Measurements from ENCODE around the gene PIK3C2G.
"Not testable (repeated sequence)": the region's sequence is repeated elsewhere in the genome, so short reads cannot be mapped to it uniquely, and the experiment has no call there.

The PIK3C2G gene

GRCh38 chr12:18261273-18261672, at the start of gene PIK3C2G:
PIK3C2G (plus strand) TSS chr12:18261518; CDS start chr12:18282082, 20,564 bp downstream.
- DNase-seq (ENCODE audit: low read depth, low spot score), result no peak

GRCh38 chr12:18217966-18218365, 43.4 kb upstream of the PIK3C2G start:
- peak; percentile 11 for DNase-seq (ENCODE audit: low read depth, low spot score)

DNA sequence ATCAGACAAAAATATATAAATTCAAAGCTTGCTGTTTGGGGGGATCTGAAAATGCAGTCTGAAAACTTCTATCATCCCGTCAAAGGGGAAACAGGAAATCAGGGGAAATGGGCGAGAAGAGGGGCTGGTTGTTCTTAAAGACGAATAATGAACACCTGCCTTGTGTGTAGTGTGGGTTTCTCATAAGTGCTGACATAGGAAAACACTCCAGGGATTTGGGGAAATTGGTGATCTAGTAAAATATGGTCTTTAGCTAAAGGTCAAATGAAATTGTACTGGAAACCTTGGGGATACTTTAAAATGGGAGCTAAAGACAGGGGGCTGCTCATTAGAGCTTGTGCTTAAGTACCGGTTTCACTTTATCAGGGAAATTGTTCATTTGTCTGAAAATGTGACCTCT, 39.6 kb upstream of the PIK3C2G start:
- DNase-seq (ENCODE audit: low read depth, low spot score), result no peak

DNA sequence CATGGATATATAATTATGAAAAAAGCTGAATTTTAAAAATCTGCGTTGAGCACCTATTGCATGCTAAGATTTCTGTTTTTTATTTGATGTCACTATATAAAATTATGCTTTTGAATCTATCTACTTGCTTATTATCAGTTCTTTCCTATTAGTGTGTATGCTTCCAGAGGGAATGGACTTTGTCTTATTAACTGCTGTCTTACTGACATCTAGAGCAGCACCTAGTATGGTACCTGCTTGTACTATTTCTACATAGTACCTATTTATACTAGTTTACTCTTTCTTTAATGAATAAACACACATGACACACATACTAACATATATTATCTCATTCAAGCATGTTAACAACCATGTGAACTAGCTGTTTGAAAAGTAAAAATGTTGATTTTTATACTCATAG, 38.6 kb upstream of the PIK3C2G start:
- no peak for DNase-seq (ENCODE audit: low read depth, low spot score)

DNA sequence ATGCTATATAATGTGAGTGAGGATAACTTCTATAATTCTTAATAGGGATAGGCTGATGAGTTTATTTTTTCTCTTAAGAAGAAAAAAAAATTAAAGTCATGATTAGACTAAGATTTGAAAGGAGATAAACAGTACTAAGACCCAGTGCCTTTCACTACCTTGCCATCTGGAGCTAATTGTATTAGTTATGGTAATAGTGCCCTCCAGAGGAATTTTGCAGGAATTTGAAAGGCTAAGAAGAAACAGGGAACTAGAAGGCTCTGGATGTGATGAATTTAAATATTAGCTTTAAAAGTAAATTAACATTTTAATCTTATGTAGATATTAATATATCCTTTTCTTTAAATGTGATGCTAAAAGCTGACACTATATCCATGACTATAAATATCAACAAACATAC, 36.6 kb upstream of the PIK3C2G start:
- peak; percentile 58 for DNase-seq (ENCODE audit: low read depth, low spot score)

DNA sequence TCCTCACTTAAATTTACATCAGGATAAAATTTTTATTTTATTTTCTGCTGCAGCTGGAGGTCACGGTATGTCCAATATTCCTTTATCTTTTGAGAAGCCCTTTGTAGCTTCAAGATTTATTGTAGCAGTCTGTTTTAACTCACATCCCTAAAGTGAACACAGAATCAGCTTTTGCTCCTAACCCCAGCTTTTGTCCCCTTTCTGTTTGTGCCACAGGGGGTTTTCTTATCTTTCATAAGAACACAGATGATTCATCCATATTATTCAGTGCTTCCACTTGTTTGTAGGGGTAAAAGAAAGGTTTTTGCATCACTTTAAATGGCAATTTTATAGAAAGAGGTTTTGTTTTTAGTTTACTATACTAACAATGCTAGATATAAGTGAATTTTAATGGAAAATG, 21.8 kb upstream of the PIK3C2G start:
- DNase-seq (ENCODE audit: low read depth, low spot score), result no peak

- no peak for DNase-seq (ENCODE audit: low read depth, low spot score)
Observed at GRCh38 chr12:18242380-18243089, 18.8 kb upstream of the PIK3C2G start.

DNA sequence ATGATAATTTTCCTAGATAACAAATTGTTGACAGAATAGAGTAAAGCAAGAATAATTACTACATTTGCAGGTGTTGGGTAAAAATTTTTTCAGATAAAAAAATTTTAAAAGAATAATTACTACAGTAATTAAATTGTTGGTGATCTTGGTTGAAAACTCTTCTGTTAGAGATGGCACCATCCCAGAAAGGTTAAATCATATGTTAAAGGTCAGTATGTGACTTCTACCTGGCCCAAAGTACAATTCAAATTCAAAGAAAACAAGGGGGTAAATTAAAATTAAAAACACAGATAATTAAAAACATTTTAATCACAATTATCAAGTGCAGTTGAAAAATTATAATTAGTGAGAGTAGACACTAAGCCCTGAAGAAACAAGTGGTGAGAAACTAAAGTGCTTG, 18.1 kb upstream of the PIK3C2G start:
- no peak for DNase-seq (ENCODE audit: low read depth, low spot score)

- DNase-seq (ENCODE audit: low read depth, low spot score), result no peak
Observed at GRCh38 chr12:18246066-18246465, 15.3 kb upstream of the PIK3C2G start.

DNA sequence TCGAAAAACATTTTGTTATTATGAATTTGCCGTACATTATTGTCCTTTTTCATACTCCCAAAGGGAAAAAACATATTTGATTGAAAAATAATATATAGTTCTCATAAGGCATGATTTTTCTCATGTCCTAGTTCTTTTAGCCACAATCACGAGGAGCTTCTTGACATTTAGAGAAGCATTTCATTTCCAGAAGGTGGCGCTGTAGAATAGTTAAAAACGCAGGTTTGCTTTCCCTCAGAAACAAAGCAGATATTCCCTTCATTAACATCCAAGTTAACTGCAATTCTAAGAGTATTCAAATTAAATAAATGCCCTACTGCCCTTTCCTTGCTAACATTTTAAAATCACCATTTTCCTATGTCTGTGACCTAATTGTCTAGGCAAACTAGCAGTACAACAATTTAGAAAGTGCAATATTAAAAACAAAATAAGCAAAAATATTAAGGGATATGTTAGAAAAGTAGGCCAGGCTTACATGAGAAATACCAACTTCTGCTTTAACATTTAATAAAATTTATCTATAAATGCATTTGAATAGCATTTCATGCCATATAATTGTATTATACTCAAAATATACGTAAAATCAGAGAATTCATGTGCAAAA, 10.9 kb upstream of the PIK3C2G start:
- peak; percentile 83 for DNase-seq (ENCODE audit: low read depth, low spot score)

DNA sequence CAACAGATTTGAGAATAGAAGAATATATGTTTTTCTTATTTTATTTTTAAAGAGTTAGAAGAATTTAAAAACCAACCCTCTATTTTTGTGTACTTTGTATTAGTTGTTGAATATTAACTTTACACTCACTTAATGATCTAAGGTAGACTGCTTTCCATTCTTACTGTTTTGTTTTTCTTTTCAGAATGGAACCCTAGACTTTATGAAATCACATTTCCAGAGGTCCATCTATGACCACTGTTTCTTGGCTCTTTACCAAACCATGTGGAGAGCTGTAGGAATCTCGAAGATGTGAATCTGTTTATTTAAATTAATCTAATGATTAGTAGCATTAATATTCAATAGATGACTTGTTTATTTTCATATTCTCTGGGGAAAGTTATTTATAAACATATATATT, 7.2 kb upstream of the PIK3C2G start:
- DNase-seq (ENCODE audit: low read depth, low spot score), result no peak

DNA sequence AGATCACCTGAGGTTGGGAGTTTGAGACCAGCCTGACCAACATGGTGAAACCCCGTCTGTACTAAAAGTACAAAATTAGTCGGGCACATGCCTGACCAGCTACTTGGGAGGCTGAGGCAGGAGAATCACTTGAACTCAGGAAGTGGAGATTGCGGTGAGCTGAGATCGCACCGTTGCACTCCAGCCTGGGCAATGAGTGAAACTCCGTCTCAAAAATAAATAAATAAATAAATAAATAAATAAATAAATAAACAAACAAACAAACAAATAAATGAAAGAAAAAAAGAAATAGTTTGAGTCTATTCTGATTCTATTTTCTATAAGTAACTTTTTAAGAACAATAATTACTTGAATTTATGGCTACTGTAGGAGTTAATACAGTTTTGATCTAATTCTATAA, 6.3 kb upstream of the PIK3C2G start:
- DNase-seq (ENCODE audit: low read depth, low spot score), result not testable (repeated sequence)

DNA sequence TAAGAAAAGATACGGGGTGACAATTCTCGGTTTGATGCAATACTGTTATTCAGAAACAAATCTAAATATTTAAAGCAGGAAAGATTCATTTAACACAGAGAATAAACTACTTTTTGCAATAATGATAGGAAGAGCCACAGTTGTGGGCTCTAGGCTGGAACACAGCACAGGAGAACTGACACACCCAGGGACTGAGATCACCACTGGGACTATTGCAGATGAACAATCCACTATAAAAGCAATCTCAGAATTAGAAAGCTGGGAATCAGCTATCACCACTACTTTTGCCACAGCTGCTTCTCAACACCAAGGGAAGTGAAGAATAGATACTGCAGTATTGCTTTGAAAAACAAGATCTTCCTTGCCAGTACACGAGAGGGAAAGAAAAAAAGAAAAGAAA, 4.1 kb upstream of the PIK3C2G start:
- DNase-seq (ENCODE audit: low read depth, low spot score), result no peak

DNA sequence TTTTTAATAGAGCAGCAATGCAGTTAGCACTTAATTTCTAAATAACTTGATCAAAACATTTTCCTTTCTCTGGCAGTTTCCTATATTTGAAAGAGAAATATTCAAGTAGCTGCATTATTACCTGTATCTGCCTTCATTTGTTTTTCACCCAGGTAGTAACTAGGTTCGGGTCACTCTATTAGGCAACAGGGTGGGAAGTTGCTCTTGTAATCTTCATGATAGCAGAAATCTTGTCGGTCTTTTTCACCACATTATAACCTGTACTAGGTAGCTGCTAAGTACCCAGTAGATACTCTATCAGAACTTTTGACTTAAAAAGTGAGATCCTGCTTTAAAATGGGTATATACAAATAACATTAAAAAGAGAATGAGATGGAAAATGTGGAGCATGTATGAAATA, 2.4 kb upstream of the PIK3C2G start:
- DNase-seq (ENCODE audit: low read depth, low spot score), result no peak

GRCh38 chr12:18259906-18260682, 1.2 kb upstream of the PIK3C2G start:
- no peak for DNase-seq (ENCODE audit: low read depth, low spot score)

GRCh38 chr12:18261906-18262305, 588 bp downstream of the PIK3C2G start:
- no peak for DNase-seq (ENCODE audit: low read depth, low spot score)

DNA sequence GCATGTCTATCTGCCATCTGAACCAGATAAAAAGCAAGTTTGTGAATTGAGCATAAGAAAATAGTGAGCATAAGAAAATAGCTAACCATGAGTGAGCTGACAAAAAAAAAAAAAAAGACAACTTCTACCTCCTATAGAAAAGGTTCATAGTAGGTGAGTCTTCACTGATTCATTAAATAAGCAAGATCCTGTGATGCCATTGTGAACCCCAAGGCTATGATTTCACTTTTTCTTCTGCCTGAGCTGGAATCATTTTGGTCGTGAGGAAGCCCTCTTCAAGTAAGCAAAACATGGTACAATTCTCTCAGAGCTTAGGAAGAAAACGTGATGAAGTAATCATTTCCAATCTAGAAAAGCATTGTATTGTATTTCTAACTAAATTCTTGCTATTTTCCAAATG, 1.2 kb downstream of the PIK3C2G start:
- DNase-seq (ENCODE audit: low read depth, low spot score), result no peak

DNA sequence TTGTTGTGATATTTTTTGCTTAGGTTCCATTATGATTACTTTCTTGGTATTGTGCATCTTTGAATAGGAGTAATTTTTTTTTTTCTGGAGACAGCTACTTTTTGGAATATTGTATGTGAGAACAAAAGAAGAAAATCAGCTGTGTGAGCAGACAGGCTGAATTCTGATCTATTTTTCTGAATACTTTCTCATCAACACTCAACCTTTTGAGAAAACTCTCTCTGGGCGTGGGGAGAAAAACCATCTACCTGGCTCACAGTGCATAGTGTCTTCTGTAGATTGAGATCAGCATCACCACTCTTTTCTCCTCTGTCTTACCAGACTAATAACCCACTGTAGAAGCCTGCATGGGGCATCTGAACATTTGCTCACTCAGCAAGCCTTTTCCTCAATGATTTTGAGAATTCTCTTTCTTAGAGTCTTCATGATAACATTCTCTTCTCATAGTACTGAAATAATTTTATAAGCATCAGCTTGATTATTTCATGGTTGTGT, 3.3 kb downstream of the PIK3C2G start:
- DNase-seq (ENCODE audit: low read depth, low spot score), result no peak

DNA sequence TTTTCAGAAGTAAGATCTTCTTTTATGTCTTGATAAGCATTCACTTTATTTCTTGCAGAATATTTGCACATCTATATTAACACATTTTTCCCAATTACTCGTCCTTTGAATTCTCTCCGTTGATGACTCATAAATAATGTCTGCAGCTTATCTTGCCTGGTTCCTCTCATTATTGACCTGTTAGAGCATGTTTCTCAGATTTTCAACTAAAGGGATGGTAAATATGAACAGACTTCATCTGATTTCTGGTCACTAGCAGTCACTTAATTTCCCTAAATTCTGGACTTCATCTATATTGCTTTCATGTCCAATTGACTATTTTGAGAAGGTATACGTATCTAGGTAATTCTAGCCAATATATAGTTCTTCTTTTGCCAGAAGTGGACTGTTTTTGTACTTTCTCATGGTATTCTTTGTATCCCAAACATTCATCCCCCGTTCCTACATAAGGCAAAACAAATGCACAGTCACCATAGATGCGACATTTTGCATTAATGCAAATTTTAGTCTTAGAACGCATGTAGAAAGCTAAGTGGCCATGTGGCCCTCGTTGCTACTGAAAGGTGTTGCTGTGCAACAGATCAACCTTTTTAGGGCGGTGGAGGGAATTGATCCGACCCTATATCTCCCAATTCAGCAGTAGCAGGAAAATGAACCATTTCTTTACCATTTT, 6.2 kb downstream of the PIK3C2G start:
- DNase-seq (ENCODE audit: low read depth, low spot score), result no peak

- DNase-seq (ENCODE audit: low read depth, low spot score), result no peak
Observed at GRCh38 chr12:18270958-18271460, 9.7 kb downstream of the PIK3C2G start.

GRCh38 chr12:18275981-18276380, 14.7 kb downstream of the PIK3C2G start:
- DNase-seq (ENCODE audit: low read depth, low spot score), result peak; percentile 45

DNA sequence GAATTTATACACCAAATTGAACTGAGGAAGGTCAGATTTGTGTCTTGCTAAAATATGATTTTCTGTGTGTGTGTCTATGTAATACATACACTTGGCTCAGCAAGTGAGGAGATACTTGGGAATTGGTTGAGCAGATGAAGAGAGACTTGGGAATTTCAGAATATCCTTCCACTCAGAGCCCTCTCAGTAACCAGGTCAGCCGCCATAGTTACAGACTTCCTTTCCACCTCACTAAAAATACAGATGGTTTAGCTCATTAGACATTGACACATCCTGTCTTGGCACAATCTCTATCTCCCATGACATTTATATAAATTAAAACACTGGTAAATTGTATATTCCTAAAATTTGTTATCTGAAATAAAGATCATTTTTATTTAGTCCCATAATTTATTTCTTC, 15.9 kb downstream of the PIK3C2G start:
- DNase-seq (ENCODE audit: low read depth, low spot score), result no peak
